Measurements from ENCODE around the gene DTL.

Gene DTL

DNA sequence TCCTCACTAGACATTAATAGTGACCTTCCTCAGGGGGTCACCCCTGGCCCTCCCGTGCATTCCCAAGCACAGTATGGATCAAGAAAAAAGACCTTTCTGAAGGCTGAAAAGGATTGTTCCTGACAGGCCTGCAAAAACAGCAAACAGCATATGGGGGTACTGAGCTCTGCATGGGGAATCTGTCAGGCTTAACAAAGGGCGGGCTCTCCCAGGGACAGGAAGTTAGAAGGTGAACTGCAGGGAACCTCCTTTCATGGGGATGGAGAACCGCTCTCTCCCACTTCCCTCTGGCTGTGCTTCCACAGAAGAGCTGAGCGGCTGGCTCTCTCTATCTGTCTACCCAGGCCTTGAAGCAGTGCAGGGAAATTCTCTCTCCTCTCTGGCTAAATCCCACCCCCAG, 91.7 kb downstream of the DTL start:
- DNase-seq (ENCODE audit: low spot score), result no peak

DNA sequence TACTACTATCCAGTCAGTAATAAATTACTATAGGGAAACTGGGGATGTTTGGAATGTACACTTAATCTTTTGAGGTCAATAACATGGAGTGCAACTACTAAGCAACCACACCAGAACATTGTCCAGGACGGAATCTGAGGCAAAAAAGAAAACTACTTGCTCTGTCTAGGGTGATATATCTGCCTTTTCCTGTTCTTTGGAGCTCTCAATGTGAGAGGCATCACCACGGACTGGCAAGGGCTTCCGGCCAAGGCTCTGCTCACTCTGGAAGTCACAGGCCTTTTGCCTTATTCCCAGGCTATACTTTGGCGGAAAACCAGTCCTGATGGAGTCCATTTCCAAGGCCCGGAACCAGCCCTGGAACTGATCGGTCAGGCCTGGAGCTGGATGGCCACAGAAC, 94.2 kb downstream of the DTL start:
- DNase-seq (ENCODE audit: low spot score), result peak; percentile 38

DNA sequence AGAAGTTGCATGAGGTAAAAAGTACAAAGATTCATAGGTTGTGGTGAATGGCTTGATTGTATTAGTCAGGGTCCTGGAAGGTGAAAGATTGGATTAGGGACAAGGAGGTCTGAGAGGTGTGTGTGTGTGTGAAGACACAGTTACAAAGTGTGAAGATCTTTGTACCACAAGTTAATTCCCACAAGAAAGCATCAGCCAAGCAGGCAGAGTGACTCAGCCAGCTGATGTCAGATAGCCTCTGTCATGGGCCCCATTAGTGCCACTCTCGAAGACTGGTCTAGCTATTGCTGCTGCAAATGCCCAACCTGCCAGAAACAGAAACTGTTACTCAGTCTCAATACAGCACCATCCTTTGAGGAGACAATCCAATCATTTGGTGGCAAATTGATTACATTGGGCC, 96.5 kb downstream of the DTL start:
- no peak for DNase-seq (ENCODE audit: low spot score)

DNA sequence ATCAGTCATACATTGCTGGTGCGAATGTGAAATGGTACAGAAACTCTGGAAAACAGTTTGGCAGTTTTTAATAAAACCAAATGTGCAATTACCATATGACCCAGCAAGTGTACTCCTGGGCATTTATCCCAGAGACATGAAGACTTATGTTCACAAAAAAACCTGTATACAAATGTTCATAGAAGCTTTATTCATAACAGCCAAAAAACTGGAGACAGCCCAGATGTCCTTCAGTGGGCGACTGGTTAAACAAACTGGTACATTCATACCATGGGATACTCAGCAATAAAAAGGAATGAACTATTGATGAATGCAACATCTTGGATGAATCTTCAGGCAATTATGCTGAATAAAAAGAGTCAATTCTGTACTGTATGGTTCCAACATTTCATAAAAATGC, 97.8 kb downstream of the DTL start:
- no peak for DNase-seq (ENCODE audit: low spot score)

DNA sequence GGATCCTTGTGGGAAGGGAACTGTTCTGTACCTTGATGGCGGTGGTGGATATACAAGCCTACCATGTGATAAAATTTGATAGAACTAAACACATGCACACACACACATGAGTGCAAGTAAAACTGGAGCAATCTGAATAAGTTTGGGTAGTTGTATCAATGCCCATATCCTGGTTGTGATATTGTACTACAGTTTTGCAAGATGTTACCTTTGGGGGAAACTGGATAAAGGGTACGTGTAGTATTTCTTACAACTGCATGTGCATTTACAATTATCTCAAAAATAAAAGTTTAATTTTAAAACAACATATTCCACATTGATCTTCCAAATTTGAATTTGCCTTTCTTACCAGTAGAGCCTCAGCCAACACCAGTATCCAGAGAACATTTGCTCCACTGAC, 99.6 kb downstream of the DTL start:
- no peak for DNase-seq (ENCODE audit: low spot score)

DNA sequence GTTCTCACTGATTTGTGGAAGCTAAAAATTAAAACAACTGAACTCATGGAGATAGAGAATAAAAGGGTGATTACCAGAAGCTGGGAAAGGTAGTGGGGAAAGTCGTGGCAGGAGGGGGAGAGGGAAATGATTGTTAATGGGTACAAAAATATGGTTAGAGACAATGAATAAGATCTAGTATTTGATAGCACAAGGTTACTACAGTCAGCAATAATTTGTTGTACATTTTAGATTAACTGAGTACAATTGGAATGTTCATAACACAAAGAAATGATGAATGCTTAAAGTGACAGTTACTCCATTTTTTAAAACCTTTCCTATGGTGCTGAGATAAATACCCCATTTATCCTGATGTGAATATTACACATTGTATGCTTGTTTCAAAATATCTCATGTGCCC, 102.3 kb downstream of the DTL start:
- no peak for DNase-seq (ENCODE audit: low spot score)

- DNase-seq (ENCODE audit: low spot score), result no peak
Measured at GRCh38 chr1:212138457-212138856, 102.9 kb downstream of the DTL start.

DNA sequence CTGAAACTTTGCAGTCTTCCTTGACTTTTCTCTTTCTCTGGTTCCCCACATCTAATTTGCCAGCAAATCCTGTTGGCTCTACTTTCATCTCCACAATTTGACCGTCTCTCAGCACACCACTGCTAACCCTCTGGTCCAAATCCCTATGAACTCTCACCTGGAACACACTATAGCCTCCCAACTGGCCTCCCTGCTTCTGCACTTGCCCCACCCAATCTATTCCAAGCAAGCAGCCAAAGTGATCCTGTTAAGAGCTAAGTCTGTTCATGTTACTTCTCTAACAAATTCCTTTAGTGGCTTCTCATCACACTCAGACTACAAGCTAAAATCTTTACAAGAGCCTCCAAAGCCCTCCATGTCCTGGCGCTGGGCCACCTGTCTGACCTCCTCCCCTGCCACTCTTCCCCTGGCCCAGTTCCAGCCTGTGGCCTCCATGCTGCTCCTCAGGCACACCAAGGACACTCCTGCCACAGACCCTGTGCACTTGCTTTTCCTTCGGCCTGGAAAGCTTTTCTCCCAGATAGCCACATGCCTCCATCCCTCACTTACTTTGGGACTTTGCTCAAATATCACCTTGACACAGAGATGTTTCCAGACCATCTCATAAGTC, 104.1 kb downstream of the DTL start:
- no peak for DNase-seq (ENCODE audit: low spot score)

DNA sequence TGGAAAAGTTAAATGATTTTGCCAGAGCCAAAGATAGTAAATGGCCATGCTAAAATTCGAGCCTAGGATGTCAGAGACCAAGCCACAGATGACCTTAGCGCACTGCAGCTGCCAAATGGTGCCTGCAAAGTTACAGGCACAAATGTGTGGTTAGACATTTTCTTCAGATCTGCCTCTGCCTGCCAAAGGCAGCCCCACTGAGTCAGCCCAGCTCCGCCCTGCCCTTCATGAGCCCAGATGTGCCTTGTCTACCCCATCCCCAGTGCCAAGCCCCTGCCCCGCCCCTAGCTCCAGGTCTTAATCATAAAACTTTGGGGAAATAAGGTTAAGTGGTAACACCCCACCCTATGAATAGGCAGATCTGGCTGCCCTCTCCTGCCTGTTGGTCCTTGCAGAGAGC, 105.9 kb downstream of the DTL start:
- no peak for DNase-seq (ENCODE audit: low spot score)

DNA sequence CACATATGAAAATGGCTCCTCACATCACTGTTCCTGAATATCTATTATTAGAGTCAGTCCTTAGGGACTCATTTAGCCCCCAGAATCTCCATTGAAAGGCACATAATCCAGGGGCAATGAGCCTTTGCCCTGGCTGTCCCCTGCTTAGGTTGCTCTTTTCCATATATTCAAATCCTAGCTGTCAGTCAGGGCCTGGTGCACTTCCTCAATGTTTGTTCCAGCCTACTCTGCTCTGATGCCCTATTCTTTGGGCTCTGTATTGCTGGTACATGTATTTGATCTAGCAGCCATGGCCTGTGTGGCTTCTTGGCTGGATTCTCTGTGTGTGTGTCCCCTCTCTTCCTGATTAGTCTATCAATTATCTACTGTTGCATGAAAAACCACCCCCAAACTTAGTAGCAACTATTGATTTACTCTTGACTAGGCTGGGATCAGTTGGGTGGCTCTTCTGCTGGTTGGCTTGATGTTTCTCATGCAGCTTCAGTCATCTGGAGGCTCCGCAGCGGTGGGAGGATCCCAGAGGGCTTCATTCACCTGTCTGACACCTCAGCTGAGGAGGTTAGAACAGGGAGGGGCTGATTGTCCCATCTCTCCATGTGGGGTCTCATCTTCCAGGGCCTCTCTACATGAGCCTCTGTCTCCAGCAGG, 107.5 kb downstream of the DTL start:
- no peak for DNase-seq (ENCODE audit: low spot score)

- no peak for DNase-seq (ENCODE audit: low spot score)
Measured at GRCh38 chr1:212147581-212148033, 112.1 kb downstream of the DTL start.

DNA sequence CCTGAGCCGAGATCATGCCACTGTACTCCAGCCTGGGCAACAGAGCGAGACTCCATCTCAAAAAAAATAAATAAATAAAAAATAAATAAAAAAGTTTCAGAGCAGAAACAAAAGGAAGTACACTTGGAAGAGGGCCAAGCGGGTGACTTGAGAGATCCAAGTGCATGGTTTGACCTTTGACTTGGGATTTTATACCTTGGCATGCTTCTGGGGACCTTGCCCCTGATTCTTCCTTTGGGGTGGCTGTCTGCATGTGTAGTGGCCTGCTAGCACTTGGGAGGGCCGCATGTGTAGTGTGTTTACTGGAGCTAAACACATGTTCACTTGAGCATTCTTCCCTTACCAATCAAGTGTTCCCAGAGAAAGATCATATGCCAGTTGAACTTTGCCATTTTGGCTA, 114.0 kb downstream of the DTL start:
- no peak for DNase-seq (ENCODE audit: low spot score)

DNA sequence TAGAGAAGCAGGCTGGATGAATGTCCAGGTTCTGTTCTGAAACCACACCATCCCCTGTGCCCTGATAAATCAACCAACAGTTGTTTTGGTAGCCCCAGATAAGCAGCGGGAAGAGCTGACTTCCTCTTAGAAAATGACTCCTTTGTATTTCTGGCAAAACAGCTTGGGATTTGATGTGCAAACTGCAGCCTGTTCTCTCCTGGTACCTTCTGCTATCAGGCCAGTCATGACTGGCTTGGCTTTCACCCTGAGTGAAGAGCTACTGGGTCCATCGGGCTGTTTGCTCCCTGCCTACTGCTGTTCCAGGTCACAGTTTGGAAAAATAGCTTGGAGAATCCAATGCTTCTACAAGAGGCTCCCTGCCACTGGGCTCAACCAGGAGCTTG, 116.8 kb downstream of the DTL start:
- no peak for DNase-seq (ENCODE audit: low spot score)

DNA sequence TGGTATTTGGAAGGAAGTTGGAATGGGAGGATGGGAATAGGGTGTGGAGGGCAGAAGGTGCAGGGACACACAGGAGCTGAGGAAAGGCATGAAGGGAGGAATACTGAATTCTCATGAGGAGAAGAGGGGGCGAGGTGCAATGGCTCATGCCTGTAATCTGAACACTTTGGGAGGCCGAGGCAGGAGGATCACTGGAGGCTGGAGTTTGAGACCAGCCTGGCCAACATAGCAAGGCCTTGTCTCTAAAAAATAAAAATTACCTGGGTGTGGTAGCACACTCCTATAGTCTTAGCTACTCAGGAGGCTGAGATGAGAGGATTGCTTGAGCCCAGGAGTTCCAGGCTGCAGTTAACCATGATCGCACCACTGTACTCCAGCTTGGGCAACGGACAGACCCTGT, 117.3 kb downstream of the DTL start:
- DNase-seq (ENCODE audit: low spot score), result no peak

DNA sequence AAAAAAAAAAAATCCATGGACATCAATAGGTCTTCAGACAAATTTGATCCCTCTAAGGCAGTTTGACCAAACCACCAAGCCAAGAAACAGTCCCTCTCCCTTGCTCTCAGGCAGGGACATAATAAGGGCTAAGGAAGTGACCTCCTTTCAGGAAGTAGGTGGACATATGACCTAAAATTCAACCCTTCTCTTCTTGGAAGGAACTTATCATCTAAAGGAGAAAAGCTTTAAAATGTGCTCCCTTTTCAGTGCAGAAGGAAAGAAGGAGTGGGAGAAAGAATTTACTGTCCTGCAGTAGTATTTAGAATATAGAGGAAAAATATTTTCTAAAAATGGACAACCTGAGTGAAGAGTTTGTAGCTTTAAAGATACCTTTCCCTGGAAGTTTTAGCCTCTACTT, 118.1 kb downstream of the DTL start:
- DNase-seq (ENCODE audit: low spot score), result no peak
